IPS-11a (cell line): Measurements from ENCODE around the gene RRH.

ENCODE experiments used
- H3K4me3 ChIP-seq: one replicate; pipeline ENCODE4 v1.5.1; 2013; ENCODE audit warnings: low read depth, low read length, control low read depth

The RRH gene

GRCh38 chr4:109879636-109880314 is 52.0 kb downstream of the RRH start:
- H3K4me3 ChIP-seq, result no peak overlapping the region

- H3K4me3 ChIP-seq, result no peak overlapping the region
Observed at GRCh38 chr4:109886303-109886702, 58.5 kb downstream of the RRH start.

- H3K4me3 ChIP-seq, result no peak overlapping the region
Observed at GRCh38 chr4:109887071-109887470, 59.3 kb downstream of the RRH start.

- no peak overlapping the region for H3K4me3 ChIP-seq
Observed at GRCh38 chr4:109890076-109890475, 62.3 kb downstream of the RRH start.
